GM12878 (cell line): ENCODE data around the gene RECQL5. TPM values are rescaled to one million over a fixed set of nuclear protein-coding genes. Genes with fewer than 3 reads are reported as not detected.

ENCODE experiments used
- ATAC-seq: fragments of 200-7000 bp; cut with Tn5 transposase; 3 replicates; pipeline ENCODE4 v1.9.1; 2020; ENCODE audit warnings: mild to moderate bottlenecking, moderate library complexity
- BruUV-seq: library from RNA; stranded (reverse); fragments of 400-500 nt; replicated peaks from 2 replicates; lab custom pipeline; 2021; lab: Mats Ljungman, UMichigan
- CTCF ChIA-PET: fragments of 300-600 bp; sonication (Branson Sonifier 250); formaldehyde crosslinking; extraction: SDS; loops from one replicate; lab custom pipeline; 2021; ENCODE audit warnings: inconsistent platforms; lab: Yijun Ruan, JAX
- POLR2A ChIA-PET: fragments of 350-600 bp; formaldehyde crosslinking; extraction: SDS; loops from one replicate; lab custom pipeline; 2021; ENCODE audit warnings: inconsistent platforms; lab: Charles Lee
- RAD21 ChIA-PET: fragments of 300-600 bp; sonication (Branson Sonifier 250); formaldehyde crosslinking; loops from one replicate; lab custom pipeline; 2023; ENCODE audit warnings: antibody characterized with exemption; ENCODE audit not compliant: unreplicated experiment; lab: Charles Lee
- SMC1A ChIA-PET: fragments of 300-600 bp; sonication (Branson Sonifier 250); formaldehyde crosslinking; loops from one replicate; lab custom pipeline; 2023; ENCODE audit not compliant: unreplicated experiment, uncharacterized antibody; lab: Charles Lee
- DNase-seq: peaks from one replicate; pipeline ENCODE4 v3.0.0-alpha.2; 2011; ENCODE audit warnings: low read depth, low spot score
- FAIRE-seq: peaks from 3 replicates; lab custom pipeline; 2011; peaks lifted over from hg19 to GRCh38; lab: Jason Lieb, UNC
- H2AFZ ChIP-seq: 2 replicates; pipeline ENCODE4 v1.6.0; 2011; ENCODE audit warnings: low read depth, low read length, control low read depth; ENCODE audit not compliant: control insufficient read depth
- H3K27ac ChIP-seq: 2 replicates; pipeline ENCODE4 v1.5.1; 2011; ENCODE audit warnings: control low read depth; ENCODE audit not compliant: control insufficient read depth, insufficient read depth
- H3K27me3 ChIP-seq, 2 experiments: replicated peaks in 1 of 2; 2 replicates each; pipeline versions ENCODE4 v1.6.0 to v1.6.1; 2011; ENCODE audit warnings: low read length in 1 of 2; ENCODE audit not compliant: control insufficient read depth in 2 of 2, insufficient read depth in 2 of 2
- H3K36me3 ChIP-seq, 2 experiments: 2 replicates each; pipeline ENCODE4 v1.5.1; 2011; ENCODE audit warnings: low read length in 1 of 2; ENCODE audit not compliant: control insufficient read depth in 2 of 2, insufficient read depth in 2 of 2
- H3K4me1 ChIP-seq: 2 replicates; pipeline ENCODE4 v1.6.1; 2011; ENCODE audit warnings: mild to moderate bottlenecking, low read length, moderate library complexity, mixed read lengths; ENCODE audit not compliant: control insufficient read depth, insufficient read depth
- H3K4me2 ChIP-seq: 2 replicates; pipeline ENCODE4 v1.6.0; 2011; ENCODE audit warnings: control low read depth; ENCODE audit not compliant: control insufficient read depth, insufficient read depth
- H3K4me3 ChIP-seq: fragments of 200-600 bp; sonication (generic); 2 replicates; pipeline ENCODE4 v1.5.1; 2016
- H3K79me2 ChIP-seq: 2 replicates; pipeline ENCODE4 v1.6.0; 2011; ENCODE audit warnings: low read length; ENCODE audit not compliant: control insufficient read depth, insufficient read depth
- H3K9ac ChIP-seq: 2 replicates; pipeline ENCODE4 v1.8.0; 2011; ENCODE audit warnings: low read length, control low read depth, mixed read lengths; ENCODE audit not compliant: control insufficient read depth, insufficient read depth
- H3K9me3 ChIP-seq: replicated peaks from 3 replicates; pipeline ENCODE4 v1.5.1; 2011; ENCODE audit warnings: mild to moderate bottlenecking, low read length; ENCODE audit not compliant: control insufficient read depth, insufficient read depth
- H4K20me1 ChIP-seq: 2 replicates; pipeline ENCODE4 v1.6.0; 2011; ENCODE audit not compliant: control insufficient read depth, insufficient read depth
- ASH2L ChIP-seq: fragments of 300-600, 200-600 bp; sonication (generic); IDR thresholded peaks from 2 replicates; pipeline ENCODE4 v1.6.1; 2017; ENCODE audit warnings: low read depth, mild to moderate bottlenecking, borderline replicate concordance
- BCL11A ChIP-seq: IDR thresholded peaks from 2 replicates; pipeline ENCODE4 v1.6.1; 2011; ENCODE audit warnings: low read depth, low read length
- CEBPB ChIP-seq, 2 experiments: fragments of 150-350 bp in 1 of 2; IDR thresholded peaks; 2 replicates each; pipeline ENCODE4 v1.6.1; 2012 to 2014; ENCODE audit warnings: low read depth in 2 of 2, low read length in 2 of 2, borderline replicate concordance in 1 of 2, inconsistent platforms in 1 of 2
- E2F8 ChIP-seq: fragments of 450-650 bp; IDR thresholded peaks from 2 replicates; pipeline ENCODE4 v1.6.1; 2018; ENCODE audit warnings: mild to moderate bottlenecking, low read depth, moderate library complexity; ENCODE audit not compliant: partially characterized antibody
- IRF4 ChIP-seq: IDR thresholded peaks from 2 replicates; pipeline ENCODE4 v1.6.1; 2011; ENCODE audit warnings: low read depth, low read length
- JUNB ChIP-seq: IDR thresholded peaks from 2 replicates; pipeline ENCODE4 v1.6.1; 2016; ENCODE audit warnings: antibody characterized with exemption, mild to moderate bottlenecking
- KAT2A ChIP-seq: conservative IDR thresholded peaks from 2 replicates; pipeline ENCODE4 v1.6.1; 2011; ENCODE audit warnings: low read depth, low read length; ENCODE audit not compliant: control insufficient read depth
- NR2C1 ChIP-seq: fragments of 450-650 bp; IDR thresholded peaks from 2 replicates; pipeline ENCODE4 v1.6.1; 2017; ENCODE audit warnings: antibody characterized with exemption, mild to moderate bottlenecking, moderate library complexity
- PAX5 ChIP-seq: IDR thresholded peaks from 2 replicates; pipeline ENCODE4 v1.6.1; 2011; ENCODE audit warnings: low read depth, low read length, borderline replicate concordance
- PBX3 ChIP-seq: IDR thresholded peaks from 2 replicates; pipeline ENCODE4 v1.6.1; 2011; ENCODE audit warnings: mild to moderate bottlenecking, low read depth, low read length, moderate library complexity; ENCODE audit not compliant: insufficient replicate concordance
- POLR2AphosphoS5 ChIP-seq: IDR thresholded peaks from 2 replicates; pipeline ENCODE4 v1.6.1; 2011; ENCODE audit warnings: mild to moderate bottlenecking, low read length, inconsistent platforms
- SMAD5 ChIP-seq: IDR thresholded peaks from 2 replicates; pipeline ENCODE4 v1.6.1; 2016; ENCODE audit warnings: antibody characterized with exemption, low read depth
- SP1 ChIP-seq: IDR thresholded peaks from one replicate; pipeline ENCODE4 v1.6.1; 2011; ENCODE audit warnings: low read depth, low read length
- ZNF687 ChIP-seq: fragments of 450-650 bp; IDR thresholded peaks from 2 replicates; pipeline ENCODE4 v1.6.1; 2017; ENCODE audit warnings: mild to moderate bottlenecking, moderate library complexity
- WGBS: methylation state at CpG from one replicate; pipeline ENCODE4 v1.1.6; 2016; ENCODE audit warnings: low lambda C conversion rate; ENCODE audit not compliant: insufficient replicate concordance, insufficient coverage; ENCODE audit errors: missing lambda C conversion rate; 5-methylcytosine and 5-hydroxymethylcytosine counted together
- in situ Hi-C: fragments of 300-500 bp; cut with MboI; formaldehyde crosslinking; loops from 9 replicates; pipeline ENCODE4 v1.14.3; 2018; ENCODE audit warnings: mixed read lengths
- intact Hi-C: fragments of 100-400 bp; cut with micrococcal nuclease; formaldehyde crosslinking; loops from one replicate; pipeline ENCODE4 v1.14.2; 2022; ENCODE audit not compliant: unreplicated experiment
- polyA plus RNA-seq, 11 experiments: library from polyadenylated mRNA; depleted of rRNA in 4 of 11; unstranded in 6 of 11; stranded (reverse) in 5 of 11; fragments of >200 nt; fragmentation: Nextera tagmentation in 4 of 11; fragmentation: Illumina TruSeq in 1 of 11; extraction: Ambion mirVana in 4 of 11; extraction: Trizol in 1 of 11; gene quantifications; 1 replicate in 1 of 11; 2 replicates in 10 of 11; pipeline versions ENCODE4 v1.2.1 to v1.2.3, GENCODE V29; 2011 to 2016; ENCODE audit warnings: inconsistent platforms in 2 of 11, missing spikeins in 2 of 11, low read depth in 1 of 11
- total RNA-seq, 4 experiments: library from RNA; depleted of rRNA in 3 of 4; stranded (reverse); fragments of >200 nt in 3 of 4; fragmentation: Illumina TruSeq in 1 of 4; extraction: Trizol in 1 of 4; gene quantifications; 2 replicates each; pipeline versions ENCODE4 v1.2.1 to v1.2.3, GENCODE V29; 2013 to 2021

The RECQL5 gene
- total and polyA plus RNA-seq, 10 of the 15 experiments (the other 5 are each of a cell fraction or from before 2014, with no cell fraction given): 3.6 to 30.6 (median 20.1) TPM

GRCh38 chr17:75624021-75624420 lies 42.9 kb downstream of the RECQL5 start:
- Histone ChIP-seq H3K36me3 (no peaks in the 10 kb centered on the region), H3K79me2 (no peaks in the 10 kb centered on the region), H3K27me3 (no peaks in the 10 kb centered on the region), H3K4me1 (no peaks in the 10 kb centered on the region), H3K9me3 (no peaks in the 10 kb centered on the region), H3K4me2 (no peak overlapping the region)
- ChIA-PET CTCF (interaction anchor here (1.2 to 2.5 kb wide), 5 partner anchors 10 to 130 kb away, joined by 3 to 11 read pairs (median 5); partner anchors contain the start of gene SMIM5), SMC1A (interaction anchor here (1.1 kb wide), 1 partner anchor 124 kb away, joined by 3 read pairs; no protein-coding TSS in a partner anchor)
- ATAC-seq (no peak), FAIRE-seq (no peak)
- BruUV-seq: no TSS peak
- in situ Hi-C loops: no loop called here
- WGBS: 78% methylated on average over 11 of the region's 12 CpGs
- intact Hi-C loops: no loop called here
- no peak for TF ChIP-seq PBX3
- no peak for TF ChIP-seq PAX5
- no peak for TF ChIP-seq SP1
- no peak for TF ChIP-seq JUNB
- no peak for TF ChIP-seq POLR2AphosphoS5
- TF ChIP-seq CEBPB (IDR thresholded peaks at IDR 0.05; ENCODE audit: borderline replicate concordance in 1 of 2, low read depth in 2 of 2, low read length in 2 of 2): no peak
- no peak for TF ChIP-seq E2F8
- TF ChIP-seq BCL11A: no peak
- TF ChIP-seq IRF4: no peak
- no peak for TF ChIP-seq KAT2A
- TF ChIP-seq ZNF687: no peak
- TF ChIP-seq NR2C1: no peak
- no peak for TF ChIP-seq SMAD5
- TF ChIP-seq ASH2L: no peak
- TF ChIP-seq, all 136 proteins: peak for 0
- no peaks in the 10 kb centered on the region for H4K20me1 ChIP-seq
- H3K9ac ChIP-seq: no peak overlapping the region
- no peak overlapping the region for H3K4me3 ChIP-seq
- no peak for DNase-seq
- RAD21 ChIA-PET: interaction anchor here (0.7 kb wide), 1 partner anchor 124 kb away, joined by 3 read pairs; no protein-coding TSS in a partner anchor
- no peak overlapping the region for H3K27ac ChIP-seq
- no peak overlapping the region for H2AFZ ChIP-seq
- POLR2A ChIA-PET: no interaction called here
